H1 (cell line): ENCODE measurements around the gene HMX1. TPM values are rescaled to one million over a fixed set of nuclear protein-coding genes. Genes with fewer than 3 reads are reported as not detected.

Experiments
- CTCF ChIA-PET: fragments of 300-600 bp; sonication (Branson Sonifier 250); formaldehyde crosslinking; loops from one replicate; lab custom pipeline; 2021; ENCODE audit not compliant: partially characterized antibody; lab: Charles Lee
- POLR2A ChIA-PET: fragments of 300-600 bp; sonication (Branson Sonifier 250); formaldehyde crosslinking; loops from one replicate; lab custom pipeline; 2021; ENCODE audit warnings: inconsistent platforms; ENCODE audit not compliant: partially characterized antibody; lab: Charles Lee
- DNase-seq, 2 experiments: peaks; one replicate each; pipeline versions ENCODE4 v3.0.0 to v3.0.0-alpha.2; 2010 to 2022; ENCODE audit warnings: low spot score in 2 of 2, low read depth in 1 of 2, mixed read lengths in 1 of 2
- FAIRE-seq: peaks from 2 replicates; lab custom pipeline; 2011; peaks lifted over from hg19 to GRCh38; lab: Jason Lieb, UNC
- H2AFZ ChIP-seq: 2 replicates; pipeline ENCODE4 v1.8.1; 2012; ENCODE audit warnings: low read length, inconsistent platforms
- H2AK5ac ChIP-seq: 2 replicates; pipeline ENCODE4 v1.6.1; 2013; ENCODE audit warnings: low read depth, low read length
- H2BK120ac ChIP-seq: replicated peaks from 2 replicates; pipeline ENCODE3; 2013; ENCODE audit warnings: low read depth, low read length, inconsistent platforms
- H2BK12ac ChIP-seq: 2 replicates; pipeline ENCODE4 v1.6.1; 2013; ENCODE audit warnings: low read depth, low read length
- H2BK15ac ChIP-seq: 2 replicates; pipeline ENCODE4 v1.6.1; 2013; ENCODE audit warnings: low read length
- H2BK20ac ChIP-seq: 2 replicates; pipeline ENCODE4 v1.6.1; 2013; ENCODE audit warnings: low read length
- H2BK5ac ChIP-seq: 2 replicates; pipeline ENCODE4 v1.6.1; 2013; ENCODE audit warnings: low read depth, low read length
- H3K14ac ChIP-seq: 2 replicates; pipeline ENCODE4 v1.6.1; 2013; ENCODE audit warnings: inconsistent platforms; ENCODE audit not compliant: insufficient read length
- H3K18ac ChIP-seq: 2 replicates; pipeline ENCODE4 v1.6.1; 2013; ENCODE audit warnings: low read length; ENCODE audit errors: extremely low read depth
- H3K23ac ChIP-seq: 2 replicates; pipeline ENCODE4 v1.6.1; 2013; ENCODE audit warnings: inconsistent platforms; ENCODE audit not compliant: insufficient read length
- H3K23me2 ChIP-seq: 2 replicates; pipeline ENCODE4 v1.6.1; 2013; ENCODE audit warnings: low read depth, low read length
- H3K27ac ChIP-seq: 2 replicates; pipeline ENCODE4 v1.6.1; 2011; ENCODE audit warnings: low read depth, low read length, inconsistent platforms
- H3K27me3 ChIP-seq, 4 experiments: replicated peaks in 1 of 4; 1 replicate in 1 of 4; 2 replicates in 3 of 4; pipeline versions ENCODE4 v1.6.1 to v1.8.1; 2011 to 2013; ENCODE audit warnings: low read length in 3 of 4, mild to moderate bottlenecking in 3 of 4, inconsistent platforms in 2 of 4, mixed read lengths in 2 of 4, moderate library complexity in 1 of 4; ENCODE audit not compliant: control insufficient read depth in 3 of 4, insufficient read depth in 3 of 4; ENCODE audit errors: extremely low read depth in 1 of 4
- H3K36me3 ChIP-seq, 4 experiments: 2 replicates each; pipeline versions ENCODE4 v1.6.1 to v1.8.1; 2011 to 2013; ENCODE audit warnings: mild to moderate bottlenecking in 4 of 4, low read length in 3 of 4, moderate library complexity in 2 of 4, control low read depth in 1 of 4, inconsistent platforms in 1 of 4; ENCODE audit not compliant: insufficient read depth in 4 of 4, control insufficient read depth in 2 of 4
- H3K4ac ChIP-seq: replicated peaks from 2 replicates; pipeline ENCODE3; 2013; ENCODE audit warnings: low read length, low read depth, mixed read lengths, inconsistent platforms; ENCODE audit not compliant: insufficient read length
- H3K4me1 ChIP-seq, 4 experiments: replicated peaks in 1 of 4; 1 replicate in 1 of 4; 2 replicates in 3 of 4; pipeline versions ENCODE4 v1.6.1 to v1.8.1; 2011 to 2013; ENCODE audit warnings: low read length in 3 of 4, inconsistent platforms in 2 of 4, mixed read lengths in 1 of 4; ENCODE audit not compliant: insufficient read depth in 4 of 4, control insufficient read depth in 3 of 4
- H3K4me2 ChIP-seq, 2 experiments: 2 replicates each; pipeline versions ENCODE4 v1.6.1 to v1.8.1; 2011 to 2013; ENCODE audit warnings: low read depth in 2 of 2, low read length in 2 of 2, control low read depth in 1 of 2, inconsistent platforms in 1 of 2, mild to moderate bottlenecking in 1 of 2; ENCODE audit not compliant: insufficient read depth in 1 of 2
- H3K4me3 ChIP-seq, 4 experiments: fragments of 200-600, 300-600 bp in 1 of 4; sonication (generic), shearing (Covaris generic), sonication (Bioruptor Twin) in 1 of 4; 2 replicates each; pipeline versions ENCODE4 v1.5.1 to v1.8.1; 2011 to 2016; ENCODE audit warnings: low read length in 4 of 4, low read depth in 3 of 4, control low read depth in 2 of 4, inconsistent platforms in 2 of 4, mild to moderate bottlenecking in 2 of 4, mixed read lengths in 1 of 4, moderate library complexity in 1 of 4; ENCODE audit not compliant: insufficient read depth in 2 of 4; ENCODE audit errors: extremely low read depth in 1 of 4
- H3K56ac ChIP-seq: replicated peaks from 2 replicates; pipeline ENCODE3; 2013; ENCODE audit warnings: low read depth, mild to moderate bottlenecking, mixed read lengths, low read length, inconsistent platforms; ENCODE audit not compliant: insufficient read length
- H3K79me1 ChIP-seq: 2 replicates; pipeline ENCODE4 v1.6.1; 2013; ENCODE audit warnings: low read depth, low read length, control low read depth
- H3K79me2 ChIP-seq, 2 experiments: 2 replicates each; pipeline versions ENCODE4 v1.6.1 to v1.8.1; 2012 to 2013; ENCODE audit warnings: low read length in 2 of 2, mild to moderate bottlenecking in 2 of 2, inconsistent platforms in 1 of 2; ENCODE audit not compliant: insufficient read depth in 2 of 2, control insufficient read depth in 1 of 2
- H3K9ac ChIP-seq, 4 experiments: replicated peaks in 1 of 4; 1 replicate in 1 of 4; 2 replicates in 3 of 4; pipeline versions ENCODE4 v1.6.1 to v1.8.1; 2011 to 2013; ENCODE audit warnings: low read depth in 3 of 4, low read length in 3 of 4, control low read depth in 2 of 4, mild to moderate bottlenecking in 2 of 4, moderate library complexity in 2 of 4, inconsistent platforms in 1 of 4; ENCODE audit errors: extremely low read depth in 1 of 4
- H3K9me3 ChIP-seq, 2 experiments: 2 replicates each; pipeline versions ENCODE4 v1.6.1 to v1.8.1; 2012 to 2013; ENCODE audit warnings: mild to moderate bottlenecking in 2 of 2, moderate library complexity in 2 of 2, control low read depth in 1 of 2, inconsistent platforms in 1 of 2, low read depth in 1 of 2, low read length in 1 of 2, mixed read lengths in 1 of 2; ENCODE audit not compliant: insufficient read depth in 2 of 2
- H4K20me1 ChIP-seq, 2 experiments: replicated peaks in 1 of 2; 2 replicates each; pipeline versions ENCODE3 to v1.8.1; 2011 to 2013; ENCODE audit warnings: inconsistent platforms in 2 of 2, low read length in 2 of 2, mild to moderate bottlenecking in 1 of 2; ENCODE audit not compliant: insufficient read depth in 2 of 2, control insufficient read depth in 1 of 2
- H4K5ac ChIP-seq: 2 replicates; pipeline ENCODE4 v1.6.1; 2013; ENCODE audit warnings: low read length, low read depth, mixed read lengths, inconsistent platforms; ENCODE audit not compliant: insufficient read length
- H4K8ac ChIP-seq: 2 replicates; pipeline ENCODE4 v1.8.0; 2013; ENCODE audit warnings: mild to moderate bottlenecking, moderate library complexity, low read length, inconsistent platforms; ENCODE audit not compliant: insufficient read depth; ENCODE audit errors: extremely low read depth
- H4K91ac ChIP-seq: replicated peaks from 2 replicates; pipeline ENCODE3; 2013; ENCODE audit warnings: low read length, mixed read lengths, inconsistent platforms; ENCODE audit not compliant: insufficient read length
- CHD2 ChIP-seq: IDR thresholded peaks from 2 replicates; pipeline ENCODE4 v1.6.1; 2012; ENCODE audit warnings: low read length, improper control_type of control experiment
- E2F6 ChIP-seq: IDR thresholded peaks from 2 replicates; pipeline ENCODE4 v1.6.1; 2012; ENCODE audit warnings: inconsistent platforms
- EP300 ChIP-seq, 2 experiments: IDR thresholded peaks; 1 replicate in 1 of 2; 2 replicates in 1 of 2; pipeline ENCODE4 v1.6.1; 2011 to 2012; ENCODE audit warnings: low read depth in 2 of 2, low read length in 2 of 2, mild to moderate bottlenecking in 2 of 2, borderline replicate concordance in 1 of 2, inconsistent platforms in 1 of 2, moderate library complexity in 1 of 2
- HDAC2 ChIP-seq, 2 experiments: fragments of 300-600 bp in 1 of 2; sonication (generic) in 1 of 2; IDR thresholded peaks; 2 replicates each; pipeline ENCODE4 v1.6.1; 2011 to 2012; ENCODE audit warnings: low read depth in 2 of 2, low read length in 2 of 2, mild to moderate bottlenecking in 2 of 2, moderate library complexity in 2 of 2, borderline replicate concordance in 1 of 2, inconsistent platforms in 1 of 2
- WGBS, 2 experiments: shearing (Covaris generic) in 1 of 2; methylation state at CpG; one replicate each; pipeline versions ENCODE4 v1.1.6 to v1.1.7; 2013 to 2015; ENCODE audit warnings: low lambda C conversion rate in 2 of 2, mixed read lengths in 2 of 2, inconsistent platforms in 1 of 2, low coverage in 1 of 2, missing lambda C conversion rate in 1 of 2; ENCODE audit not compliant: insufficient replicate concordance in 2 of 2, insufficient coverage in 1 of 2, insufficient read length in 1 of 2; ENCODE audit errors: extremely low coverage in 1 of 2, missing lambda C conversion rate in 1 of 2; 5-methylcytosine and 5-hydroxymethylcytosine counted together
- polyA plus RNA-seq, 7 experiments: library from polyadenylated mRNA; depleted of rRNA in 3 of 7; stranded (reverse) in 5 of 7; unstranded in 2 of 7; fragments of >200 nt in 5 of 7; fragments of 200-250 nt in 2 of 7; gene quantifications; 1 replicate in 5 of 7; 2 replicates in 1 of 7; 4 replicates in 1 of 7; pipeline versions ENCODE4 v1.2.1 to v1.2.3, GENCODE V29; 2011 to 2013; ENCODE audit warnings: missing spikeins in 2 of 7, mixed read lengths in 2 of 7
- total RNA-seq: library from RNA; stranded (reverse); fragmentation: NEBNext Ultra II Directional; extraction: Animal tissue kit (Norgen Biotek cat#: 25700); gene quantifications from 2 replicates; pipeline ENCODE4 v1.2.1, GENCODE V29; 2021

The HMX1 gene
- total and polyA plus RNA-seq, 2 of the 8 experiments (the other 6 are each of a cell fraction or from before 2014, with no cell fraction given), result 0.26 TPM; not detected in 1

GRCh38 chr4:8912506-8912905 is 40.9 kb upstream of the HMX1 start:
- H3K9me3 ChIP-seq, result peaks cover 0 to 6% of the 10 kb centered on the region in 2 experiments; a peak in 1 of 4 replicates
- no peak overlapping the region for H3K4ac ChIP-seq
- no peaks in the 10 kb centered on the region for H3K79me2 ChIP-seq
- H3K36me3 ChIP-seq, result no peaks in the 10 kb centered on the region
- no peak for DNase-seq
- CTCF ChIA-PET, result interaction anchor here (1.2 to 1.6 kb wide), 2 partner anchors 25 to 57 kb away, joined by 3 to 5 read pairs; no protein-coding TSS in a partner anchor
- WGBS, 2 experiments, result 79% methylated on average over 3 of the region's 6 CpGs; no CpG with 5 or more reads in 1 of the 2 experiments
- no peak overlapping the region for H3K56ac ChIP-seq
- TF ChIP-seq CHD2 (no peak), EP300 (IDR thresholded peaks at IDR 0.05; ENCODE audit: borderline replicate concordance in 1 of 2, low read depth in 2 of 2, low read length in 2 of 2) (no peak), HDAC2 (IDR thresholded peaks at IDR 0.05; ENCODE audit: borderline replicate concordance in 1 of 2, low read depth in 2 of 2, low read length in 2 of 2) (no peak), E2F6 (no peak)
- H3K4me2 ChIP-seq, result no peak overlapping the region
- no peak overlapping the region for H2BK15ac ChIP-seq
- H3K27ac ChIP-seq, result no peak overlapping the region
- H3K79me1 ChIP-seq, result no peaks in the 10 kb centered on the region
- no peak overlapping the region for H2BK5ac ChIP-seq
- H3K18ac ChIP-seq, result no peak overlapping the region
- no peak overlapping the region for H2AFZ ChIP-seq
- H2BK120ac ChIP-seq, result no peak overlapping the region
- H3K4me1 ChIP-seq, result no peaks in the 10 kb centered on the region
- no peak overlapping the region for H3K4me3 ChIP-seq
- H3K23ac ChIP-seq, result no peak overlapping the region
- no peak for FAIRE-seq
- peak overlapping the region; percentile 65; the same call in 1 of the 2 replicates for H2AK5ac ChIP-seq
- H4K91ac ChIP-seq, result no peak overlapping the region
- H2BK12ac ChIP-seq, result no peak overlapping the region
- peaks cover 0 to 11% (median 4%) of the 10 kb centered on the region in 4 experiments; a peak in 2 of 7 replicates for H3K27me3 ChIP-seq
- H4K20me1 ChIP-seq, result no peaks in the 10 kb centered on the region
- POLR2A ChIA-PET, result no interaction called here
- H3K9ac ChIP-seq, result no peak overlapping the region
- H4K5ac ChIP-seq, result no peak overlapping the region
- no peak overlapping the region for H4K8ac ChIP-seq
- H3K14ac ChIP-seq, result no peak overlapping the region
- H2BK20ac ChIP-seq, result no peak overlapping the region
- no peaks in the 10 kb centered on the region for H3K23me2 ChIP-seq
